OCI-LY7 (cell line): ENCODE results near the gene GRID1. TPM values are rescaled to one million over a fixed set of nuclear protein-coding genes. Genes with fewer than 3 reads are reported as not detected.

Experiments used
- BruUV-seq: library from RNA; stranded (reverse); fragments of 400-500 nt; replicated peaks from 2 replicates; lab custom pipeline; 2021; lab: Mats Ljungman, UMichigan
- CTCF ChIA-PET: fragments of 300-600 bp; sonication (Branson Sonifier 250); formaldehyde crosslinking; loops from one replicate; lab custom pipeline; 2022; ENCODE audit warnings: antibody characterized with exemption; ENCODE audit not compliant: unreplicated experiment; lab: Charles Lee
- POLR2A ChIA-PET: fragments of 300-600 bp; sonication (Branson Sonifier 250); formaldehyde crosslinking; loops from one replicate; lab custom pipeline; 2022; ENCODE audit warnings: antibody characterized with exemption; lab: Charles Lee
- DNase-seq: peaks from one replicate; pipeline ENCODE4 v3.0.0-alpha.2; 2015; ENCODE audit warnings: low spot score
- H2AFZ ChIP-seq: fragments of 200-600 bp; sonication (generic), shearing (Covaris generic); 2 replicates; pipeline ENCODE4 v1.6.1; 2014; ENCODE audit warnings: mild to moderate bottlenecking, antibody characterized with exemption, low read length, moderate library complexity
- H3K27ac ChIP-seq: fragments of 200-600 bp; sonication (generic); 2 replicates; pipeline ENCODE4 v1.5.1; 2014; ENCODE audit warnings: mixed run types, low read depth, mild to moderate bottlenecking, moderate library complexity, low read length, inconsistent platforms; ENCODE audit not compliant: poor library complexity, severe bottlenecking
- H3K36me3 ChIP-seq: fragments of 200-600 bp; sonication (generic); 2 replicates; pipeline ENCODE4 v1.6.1; 2014; ENCODE audit warnings: mild to moderate bottlenecking, antibody characterized with exemption, low read length, moderate library complexity, mixed read lengths; ENCODE audit not compliant: insufficient read depth
- H3K4me1 ChIP-seq: fragments of 200-600 bp; sonication (generic); 2 replicates; pipeline ENCODE4 v1.5.1; 2014; ENCODE audit warnings: mild to moderate bottlenecking, low read length; ENCODE audit not compliant: insufficient read depth, poor library complexity, severe bottlenecking
- H3K4me2 ChIP-seq: fragments of 200-600 bp; sonication (generic); 2 replicates; pipeline ENCODE4 v1.6.1; 2014; ENCODE audit warnings: mild to moderate bottlenecking, low read length
- H3K4me3 ChIP-seq: fragments of 200-600 bp; sonication (generic); 2 replicates; pipeline ENCODE4 v1.5.1; 2014; ENCODE audit warnings: mild to moderate bottlenecking, low read depth, low read length; ENCODE audit not compliant: poor library complexity, severe bottlenecking
- H3K79me2 ChIP-seq: fragments of 200-600 bp; sonication (generic); 2 replicates; pipeline ENCODE4 v1.6.1; 2016; ENCODE audit warnings: low read depth, mild to moderate bottlenecking, low read length, moderate library complexity, mixed read lengths; ENCODE audit not compliant: insufficient read depth
- H3K9me2 ChIP-seq: fragments of 200-600 bp; sonication (generic); 2 replicates; pipeline ENCODE4 v1.6.1; 2016; ENCODE audit warnings: mild to moderate bottlenecking, low read length, mixed read lengths; ENCODE audit not compliant: insufficient read depth
- H3K9me3 ChIP-seq: fragments of 200-600 bp; sonication (generic); 2 replicates; pipeline ENCODE4 v1.6.1; 2014; ENCODE audit warnings: mild to moderate bottlenecking, mixed run types, low read length, mixed read lengths
- H4K20me1 ChIP-seq: fragments of 200-600 bp; sonication (generic); 2 replicates; pipeline ENCODE4 v1.6.1; 2014; ENCODE audit warnings: mild to moderate bottlenecking, antibody characterized with exemption, low read length, moderate library complexity, mixed read lengths; ENCODE audit not compliant: insufficient read depth
- CTCF ChIP-seq: fragments of 200-600 bp; sonication (generic); conservative IDR thresholded peaks from 2 replicates; pipeline ENCODE4 v1.5.1; 2014; ENCODE audit warnings: mild to moderate bottlenecking, antibody characterized with exemption, low read length, moderate library complexity, mixed read lengths
- EZH2phosphoT487 ChIP-seq: fragments of 200-600 bp; sonication (generic); IDR thresholded peaks from 2 replicates; pipeline ENCODE4 v1.6.1; 2018; ENCODE audit warnings: low read depth, borderline replicate concordance, mild to moderate bottlenecking, mixed run types, antibody characterized with exemption, low read length, moderate library complexity, mixed read lengths
- intact Hi-C: fragments of 100-400 bp; cut with micrococcal nuclease; formaldehyde crosslinking; loops from one replicate; pipeline ENCODE4 v1.10.0; 2022; ENCODE audit not compliant: unreplicated experiment
- total RNA-seq, 2 experiments: library from RNA; depleted of rRNA in 1 of 2; stranded (reverse); fragments of >200 nt in 1 of 2; shearing (Covaris generic) in 1 of 2; gene quantifications; 2 replicates each; pipeline ENCODE4 v1.2.3, GENCODE V29; 2014 to 2022

The GRID1 gene
- total RNA-seq, 2 experiments from 2014 or later = 1.6 to 3.7 TPM

DNA sequence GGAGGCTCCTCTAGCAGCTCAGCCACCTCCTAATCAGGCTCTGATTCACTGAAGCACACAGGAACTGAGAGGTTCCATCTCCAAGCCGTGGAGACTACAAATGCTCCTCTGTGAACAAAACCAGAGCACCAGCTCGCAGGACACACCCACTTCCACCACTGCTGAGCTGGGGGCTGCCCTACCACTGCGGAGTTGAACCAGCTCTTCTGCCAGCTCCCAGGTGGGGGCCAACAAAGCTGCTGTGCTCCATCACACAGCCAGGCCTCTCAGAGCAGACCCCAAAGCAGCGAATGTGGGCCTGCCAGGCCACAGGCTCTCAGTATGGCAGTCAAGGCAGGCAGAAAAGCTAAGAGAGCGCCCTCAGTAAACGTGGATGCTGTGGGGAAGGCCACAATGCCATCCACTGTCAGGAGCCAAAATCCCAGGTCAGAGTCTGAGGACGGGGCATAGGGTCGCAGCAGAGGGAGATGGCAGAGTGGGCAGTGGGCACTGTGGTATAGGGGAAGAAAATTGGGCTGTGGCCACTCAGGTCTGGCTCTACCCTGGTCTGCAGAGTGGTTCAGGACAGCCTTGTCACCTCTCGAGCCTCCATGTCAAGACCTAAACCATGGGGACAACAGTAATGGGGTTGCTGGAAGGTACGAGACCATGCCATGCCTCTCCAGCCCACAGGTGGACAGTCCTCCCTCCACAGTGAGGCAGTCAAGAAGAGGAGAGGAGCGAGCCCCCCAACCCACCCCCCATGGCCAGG lies 82.1 kb downstream of the GRID1 start:
- TF ChIP-seq CTCF = no peak
- no peak for TF ChIP-seq EZH2phosphoT487
- Histone ChIP-seq H3K9me2 (no peaks in the 10 kb centered on the region), H3K79me2 (no peaks in the 10 kb centered on the region), H3K27ac (no peak overlapping the region), H3K4me3 (no peak overlapping the region), H3K36me3 (no peaks in the 10 kb centered on the region), H3K4me1 (peaks cover 6% of the 10 kb centered on the region), H2AFZ (no peak overlapping the region), H4K20me1 (no peaks in the 10 kb centered on the region), H3K9me3 (0 out of 2 replicates have a peak, but pooled peaks cover 3% of the 10 kb centered on the region), H3K4me2 (no peak overlapping the region)
- no peak for DNase-seq
- intact Hi-C loops = no loop called here
- no TSS peak for BruUV-seq
- POLR2A ChIA-PET = no interaction called here
- CTCF ChIA-PET = no interaction called here

DNA sequence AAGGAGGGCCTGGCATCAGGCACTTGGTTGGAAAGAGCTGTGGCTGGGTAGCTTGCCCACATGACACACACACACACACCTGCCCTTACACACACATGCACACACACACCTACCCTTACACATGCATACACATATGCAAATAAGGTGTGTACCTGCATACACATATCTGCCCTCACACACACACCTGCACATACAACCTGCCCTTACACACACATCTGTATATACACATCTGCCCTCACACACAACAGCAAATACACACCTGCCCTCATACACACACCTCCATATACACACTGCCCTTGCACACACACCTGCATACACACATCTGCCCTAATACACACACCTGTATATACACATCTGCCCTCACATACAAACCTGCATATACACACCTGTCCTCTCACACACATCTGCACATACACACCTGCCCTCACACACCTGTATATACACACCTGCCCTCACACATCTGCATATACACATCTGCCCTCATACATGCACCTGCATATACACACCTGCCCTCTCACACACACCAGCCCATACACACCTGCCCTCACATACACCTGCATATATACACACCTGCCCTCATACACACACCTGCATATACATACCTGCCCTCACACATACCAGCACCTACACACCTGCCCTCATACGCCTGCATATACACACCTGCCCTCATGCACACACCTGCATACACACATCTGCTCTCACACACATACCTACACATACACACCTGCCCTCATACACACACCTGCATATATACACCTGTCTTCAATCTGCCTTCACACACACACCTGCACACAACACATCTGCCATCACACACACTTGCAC lies 82.9 kb downstream of the GRID1 start:
- TF ChIP-seq CTCF (no peak), EZH2phosphoT487 (no peak)
- Histone ChIP-seq H3K4me3 (no peak overlapping the region), H3K36me3 (no peaks in the 10 kb centered on the region), H3K27ac (no peak overlapping the region), H3K79me2 (no peaks in the 10 kb centered on the region), H3K9me2 (no peaks in the 10 kb centered on the region), H3K9me3 (0 out of 2 replicates have a peak, but pooled peaks cover 4% of the 10 kb centered on the region), H3K4me2 (no peak overlapping the region), H4K20me1 (no peaks in the 10 kb centered on the region), H3K4me1 (peaks cover 6% of the 10 kb centered on the region), H2AFZ (no peak overlapping the region)
- ChIA-PET POLR2A (no interaction called here), CTCF (no interaction called here)
- DNase-seq = no peak
- BruUV-seq = no TSS peak
- intact Hi-C loops = no loop called here
